HUES64 (cell line): ENCODE measurements around the gene ARHGEF2.
A peak's percentile ranks its signal among the peaks of the same experiment; 100 is the strongest.

Experiments
- H3K27ac ChIP-seq: 2 replicates; pipeline ENCODE4 v1.7.0; 2013; ENCODE audit warnings: low read depth, low read length, inconsistent platforms
- H3K27me3 ChIP-seq: 2 replicates; pipeline ENCODE4 v1.6.1; 2013; ENCODE audit warnings: mild to moderate bottlenecking, low read length; ENCODE audit not compliant: insufficient read depth
- H3K36me3 ChIP-seq: 2 replicates; pipeline ENCODE4 v1.6.1; 2013; ENCODE audit warnings: mild to moderate bottlenecking, low read length; ENCODE audit not compliant: insufficient read depth
- H3K4me1 ChIP-seq: 2 replicates; pipeline ENCODE4 v1.6.1; 2013; ENCODE audit warnings: mild to moderate bottlenecking, low read length, moderate library complexity; ENCODE audit not compliant: insufficient read depth
- H3K4me3 ChIP-seq: 2 replicates; pipeline ENCODE4 v1.5.1; 2013; ENCODE audit warnings: mild to moderate bottlenecking, low read length, moderate library complexity
- H3K9ac ChIP-seq: 2 replicates; pipeline ENCODE4 v1.6.1; 2013; ENCODE audit warnings: mild to moderate bottlenecking, low read depth, low read length
- H3K9me3 ChIP-seq: 2 replicates; pipeline ENCODE4 v1.6.1; 2013; ENCODE audit warnings: low read depth, low read length; ENCODE audit not compliant: insufficient read depth
- WGBS: fragments of 150-250, 120-280 bp; methylation state at CpG from one replicate; pipeline ENCODE4 v1.1.7; 2013; ENCODE audit warnings: missing lambda C conversion rate; 5-methylcytosine and 5-hydroxymethylcytosine counted together

Gene ARHGEF2

GRCh38 chr1:155977690-155978324 is 540 bp downstream of the ARHGEF2 start:
- Histone ChIP-seq H3K27me3 (no peaks in the 10 kb centered on the region), H3K36me3 (no peaks in the 10 kb centered on the region), H3K27ac (peak overlapping the region; percentile 95), H3K4me3 (peak overlapping the region; percentile 81), H3K9ac (peak overlapping the region; percentile 92), H3K9me3 (no peaks in the 10 kb centered on the region), H3K4me1 (peaks cover 53% of the 10 kb centered on the region)
- under 1% methylated on average over 47 of the region's 52 CpGs for WGBS

GRCh38 chr1:155976913-155977689 is 1.2 kb downstream of the ARHGEF2 start:
- H3K9me3 ChIP-seq = no peaks in the 10 kb centered on the region
- H3K9ac ChIP-seq = peak overlapping the region; percentile 92
- H3K4me1 ChIP-seq = peaks cover 53% of the 10 kb centered on the region
- 0 out of 2 replicates have a peak, but pooled peaks cover 3% of the 10 kb centered on the region for H3K36me3 ChIP-seq
- WGBS = 5% methylated on average over 5 of the region's 5 CpGs
- H3K27me3 ChIP-seq = no peaks in the 10 kb centered on the region
- peak overlapping the region; percentile 95; the same call in 1 of the 2 replicates for H3K27ac ChIP-seq
- peak overlapping the region; percentile 81 for H3K4me3 ChIP-seq

- Histone ChIP-seq H3K27ac (peak overlapping the region; percentile 68), H3K9ac (peak overlapping the region; percentile 92), H3K9me3 (no peaks in the 10 kb centered on the region), H3K27me3 (no peaks in the 10 kb centered on the region), H3K36me3 (0 out of 2 replicates have a peak, but pooled peaks cover 3% of the 10 kb centered on the region), H3K4me3 (peak overlapping the region; percentile 81), H3K4me1 (peaks cover 52% of the 10 kb centered on the region)
- 2% methylated on average over 13 of the region's 14 CpGs for WGBS
Observed at GRCh38 chr1:155976062-155976912, 2.1 kb downstream of the ARHGEF2 start.

GRCh38 chr1:155975375-155976061 is 2.8 kb downstream of the ARHGEF2 start:
- H3K27me3 ChIP-seq = no peaks in the 10 kb centered on the region
- WGBS = 31% methylated on average over 4 of the region's 4 CpGs
- H3K4me1 ChIP-seq = peaks cover 52% of the 10 kb centered on the region
- H3K9ac ChIP-seq = peak overlapping the region; percentile 49
- no peaks in the 10 kb centered on the region for H3K9me3 ChIP-seq
- H3K27ac ChIP-seq = peak overlapping the region; percentile 22
- 0 out of 2 replicates have a peak, but pooled peaks cover 3% of the 10 kb centered on the region for H3K36me3 ChIP-seq
- peak overlapping the region; percentile 81 for H3K4me3 ChIP-seq

- Histone ChIP-seq H3K4me1 (peaks cover 49% of the 10 kb centered on the region), H3K27ac (no peak overlapping the region), H3K4me3 (peak overlapping the region; percentile 81; the same call in 1 of the 2 replicates), H3K36me3 (0 out of 2 replicates have a peak, but pooled peaks cover 3% of the 10 kb centered on the region), H3K9ac (no peak overlapping the region), H3K9me3 (no peaks in the 10 kb centered on the region), H3K27me3 (no peaks in the 10 kb centered on the region)
- 81% methylated on average over 13 of the region's 13 CpGs for WGBS
Observed at GRCh38 chr1:155974208-155975115, 3.9 kb downstream of the ARHGEF2 start.

- no peak overlapping the region for H3K27ac ChIP-seq
- H3K9ac ChIP-seq = no peak overlapping the region
- H3K9me3 ChIP-seq = no peaks in the 10 kb centered on the region
- no peak overlapping the region for H3K4me3 ChIP-seq
- peaks cover 48% of the 10 kb centered on the region for H3K4me1 ChIP-seq
- no peaks in the 10 kb centered on the region for H3K27me3 ChIP-seq
- peaks cover 11% of the 10 kb centered on the region for H3K36me3 ChIP-seq
- 88% methylated on average over 3 of the region's 3 CpGs for WGBS
Observed at GRCh38 chr1:155973723-155974122, 4.6 kb downstream of the ARHGEF2 start.

GRCh38 chr1:155971910-155972809 is 6.2 kb downstream of the ARHGEF2 start:
- H3K4me3 ChIP-seq = no peak overlapping the region
- peaks cover 64% of the 10 kb centered on the region for H3K4me1 ChIP-seq

GRCh38 chr1:155970531-155971167 is 7.7 kb downstream of the ARHGEF2 start:
- no peak overlapping the region for H3K9ac ChIP-seq
- no peaks in the 10 kb centered on the region for H3K9me3 ChIP-seq
- H3K4me1 ChIP-seq = peaks cover 56% of the 10 kb centered on the region
- no peak overlapping the region for H3K4me3 ChIP-seq
- no peak overlapping the region for H3K27ac ChIP-seq
- H3K36me3 ChIP-seq = peaks cover 40% of the 10 kb centered on the region
- H3K27me3 ChIP-seq = no peaks in the 10 kb centered on the region
- WGBS = 48% methylated on average over 11 of the region's 11 CpGs

More at GRCh38 chr1:155971910-155972809, 6.2 kb downstream of the ARHGEF2 start:
- no peak overlapping the region for H3K9ac ChIP-seq
- 91% methylated on average over 9 of the region's 9 CpGs for WGBS
- H3K36me3 ChIP-seq = peaks cover 25% of the 10 kb centered on the region
- H3K27me3 ChIP-seq = no peaks in the 10 kb centered on the region
- H3K27ac ChIP-seq = no peak overlapping the region
- H3K9me3 ChIP-seq = no peaks in the 10 kb centered on the region

GRCh38 chr1:155969377-155969791 is 9.0 kb downstream of the ARHGEF2 start:
- H3K9ac ChIP-seq = no peak overlapping the region
- H3K4me3 ChIP-seq = no peak overlapping the region
- 90% methylated on average over 9 of the region's 9 CpGs for WGBS
- no peaks in the 10 kb centered on the region for H3K9me3 ChIP-seq
- peaks cover 43% of the 10 kb centered on the region for H3K4me1 ChIP-seq
- H3K27ac ChIP-seq = no peak overlapping the region
- H3K27me3 ChIP-seq = no peaks in the 10 kb centered on the region
- peaks cover 53% of the 10 kb centered on the region for H3K36me3 ChIP-seq
